Aorta (tissue), 5 donors: ENCODE measurements around the gene ALK. TPM values are rescaled to one million over a fixed set of nuclear protein-coding genes. Genes with fewer than 3 reads are reported as not detected.
A peak's percentile ranks its signal among the peaks of the same experiment; 100 is the strongest.

ENCODE experiments used
- ATAC-seq: fragments of 200-7000 bp; cut with Tn5 transposase; one replicate; pipeline ENCODE4 v1.9.1; 2022; ENCODE audit warnings: moderate library complexity; ENCODE audit not compliant: low FRiP score
- DNase-seq, 2 donors: peaks; one replicate each; pipeline ENCODE4 v3.0.0-alpha.2; 2020
- H3K27ac ChIP-seq, 2 donors: one replicate each; pipeline ENCODE4 v1.5.1; 2013; ENCODE audit warnings: low read length in 2 of 2, mild to moderate bottlenecking in 2 of 2, moderate library complexity in 2 of 2, control low read depth in 1 of 2, inconsistent platforms in 1 of 2, low read depth in 1 of 2
- H3K27me3 ChIP-seq, 2 donors: one replicate each; pipeline ENCODE4 v1.6.1; 2013; ENCODE audit warnings: control low read depth in 1 of 2, low read length in 1 of 2, mild to moderate bottlenecking in 1 of 2, moderate library complexity in 1 of 2; ENCODE audit not compliant: insufficient read depth in 2 of 2, control insufficient read depth in 1 of 2
- H3K36me3 ChIP-seq, 2 donors: one replicate each; pipeline ENCODE4 v1.6.1; 2013; ENCODE audit warnings: control low read depth in 1 of 2, low read length in 1 of 2, mild to moderate bottlenecking in 1 of 2; ENCODE audit not compliant: insufficient read depth in 2 of 2, control insufficient read depth in 1 of 2
- H3K4me1 ChIP-seq, 2 donors: one replicate each; pipeline ENCODE4 v1.6.1; 2013; ENCODE audit warnings: low read length in 2 of 2, control low read depth in 1 of 2, mild to moderate bottlenecking in 1 of 2, moderate library complexity in 1 of 2; ENCODE audit not compliant: insufficient read depth in 2 of 2, control insufficient read depth in 1 of 2
- H3K4me3 ChIP-seq, 2 donors: one replicate each; pipeline ENCODE4 v1.5.1; 2013; ENCODE audit warnings: low read length in 2 of 2, control low read depth in 1 of 2, mild to moderate bottlenecking in 1 of 2
- H3K9me3 ChIP-seq: one replicate; pipeline ENCODE4 v1.6.1; 2013; ENCODE audit warnings: mild to moderate bottlenecking, low read length; ENCODE audit not compliant: control insufficient read depth
- whole genome bisulfite sequencing, 2 donors: extraction: QIAGEN DNeasy Blood & Tissue Kit; methylation state at CpG; one replicate each; pipeline ENCODE4 v1.1.7; 2013; 5-methylcytosine and 5-hydroxymethylcytosine counted together
- intact Hi-C, 2 donors: fragments of 100-400 bp; cut with DNase I; formaldehyde crosslinking; loops; one replicate each; pipeline versions ENCODE4 v1.14.2 to v1.15.0; 2022
- polyA plus RNA-seq, 2 donors: library from polyadenylated mRNA; stranded (reverse); fragments of 200-250 nt; gene quantifications; one replicate each; pipeline ENCODE4 v1.2.3, GENCODE V29; 2013
- total RNA-seq, 2 donors: library from RNA; stranded (reverse); fragmentation: NEBNext Ultra II Directional; extraction: Animal tissue kit (Norgen Biotek cat#: 25700); gene quantifications; one replicate each; pipeline ENCODE4 v1.2.1, GENCODE V29; 2021
- donor health status: healthy with polysubstance abuse.
- donor health status: Bipolar disorder and iron deficiency.
- donor health status: DM: no; HTN: no; CAD: no.
- donor health status: DM: no; HTN: no; CAD: no.
- donor health status: DM: yes; HTN: yes; CAD: no.

ALK gene
- total and polyA plus RNA-seq, 4 donors: 0.13 to 0.30 TPM; not detected in 2

- Histone ChIP-seq H3K4me3 (no peak overlapping the region), H3K27me3 (no peaks in the 10 kb centered on the region), H3K27ac (no peak overlapping the region), H3K36me3 (no peaks in the 10 kb centered on the region), H3K9me3 (no peaks in the 10 kb centered on the region), H3K4me1 (no peaks in the 10 kb centered on the region)
- 75 to 78% methylated on average over 15 of the region's 15 CpGs for WGBS, 2 donors
- intact Hi-C loops: no loop called here
- ATAC-seq (no peak), DNase-seq (no peak)
These were observed 682.0 kb downstream of the ALK start for GRCh38 chr2:29239209-29239960.

GRCh38 chr2:29238497-29238896 lies 682.9 kb downstream of the ALK start:
- no peaks in the 10 kb centered on the region for H3K4me1 ChIP-seq
- WGBS, 2 donors: 58 to 64% methylated on average over 7 of the region's 7 CpGs
- no peak for ATAC-seq

GRCh38 chr2:29236074-29236473 lies 685.3 kb downstream of the ALK start:
- Histone ChIP-seq H3K9me3 (no peaks in the 10 kb centered on the region), H3K36me3 (no peaks in the 10 kb centered on the region), H3K4me1 (no peaks in the 10 kb centered on the region), H3K4me3 (no peak overlapping the region), H3K27me3 (peaks cover 0 to 1% of the 10 kb centered on the region in 2 donors), H3K27ac (no peak overlapping the region)
- intact Hi-C loops: no loop called here
- ATAC-seq (no peak), DNase-seq (no peak)
- WGBS, 2 donors: 90 to 93% methylated on average over 6 of the region's 6 CpGs

More at GRCh38 chr2:29238497-29238896, 682.9 kb downstream of the ALK start:
- intact Hi-C loops: no loop called here
- no peaks in the 10 kb centered on the region for H3K27me3 ChIP-seq
- no peaks in the 10 kb centered on the region for H3K36me3 ChIP-seq
- DNase-seq: no peak
- no peak overlapping the region for H3K27ac ChIP-seq
- H3K4me3 ChIP-seq: no peak overlapping the region
- H3K9me3 ChIP-seq: no peaks in the 10 kb centered on the region

- 66 to 68% methylated on average over 3 of the region's 3 CpGs for WGBS, 2 donors
- Histone ChIP-seq H3K4me3 (no peak overlapping the region), H3K36me3 (no peaks in the 10 kb centered on the region), H3K27ac (no peak overlapping the region), H3K27me3 (peaks cover 0 to 1% of the 10 kb centered on the region in 2 donors), H3K9me3 (no peaks in the 10 kb centered on the region), H3K4me1 (no peaks in the 10 kb centered on the region)
- intact Hi-C loops: no loop called here
- DNase-seq: no peak
- ATAC-seq: no peak
These were observed 686.0 kb downstream of the ALK start for GRCh38 chr2:29235411-29235810.

- ATAC-seq: no peak
These were observed 688.0 kb downstream of the ALK start for GRCh38 chr2:29233428-29233827.

GRCh38 chr2:29232041-29232440 lies 689.3 kb downstream of the ALK start:
- Histone ChIP-seq H3K27ac (no peak overlapping the region), H3K4me1 (no peaks in the 10 kb centered on the region), H3K36me3 (no peaks in the 10 kb centered on the region), H3K4me3 (no peak overlapping the region), H3K27me3 (peaks cover 0 to 1% of the 10 kb centered on the region in 2 donors), H3K9me3 (no peaks in the 10 kb centered on the region)
- no peak for DNase-seq
- 89 to 91% methylated on average over 14 of the region's 14 CpGs for WGBS, 2 donors
- ATAC-seq: no peak
- intact Hi-C loops: no loop called here

More at GRCh38 chr2:29233428-29233827, 688.0 kb downstream of the ALK start:
- Histone ChIP-seq H3K27me3 (peaks cover 0 to 1% of the 10 kb centered on the region in 2 donors), H3K9me3 (no peaks in the 10 kb centered on the region), H3K4me3 (no peak overlapping the region), H3K4me1 (no peaks in the 10 kb centered on the region), H3K36me3 (no peaks in the 10 kb centered on the region), H3K27ac (no peak overlapping the region)
- intact Hi-C loops: no loop called here
- WGBS, 2 donors: 59 to 61% methylated on average over 6 of the region's 6 CpGs
- DNase-seq: no peak

- ATAC-seq (no peak), DNase-seq (peak in 1 of 2 donors; percentile 65)
- WGBS, 2 donors: 85 to 86% methylated on average over 9 of the region's 9 CpGs
- Histone ChIP-seq H3K27me3 (peaks cover 0 to 1% of the 10 kb centered on the region in 2 donors), H3K27ac (no peak overlapping the region), H3K9me3 (no peaks in the 10 kb centered on the region), H3K36me3 (no peaks in the 10 kb centered on the region), H3K4me3 (no peak overlapping the region), H3K4me1 (no peaks in the 10 kb centered on the region)
- intact Hi-C loops: no loop called here
These were observed 691.7 kb downstream of the ALK start for GRCh38 chr2:29229640-29230039.

- no peak for ATAC-seq
- H3K27me3 ChIP-seq: peaks cover 0 to 1% of the 10 kb centered on the region in 2 donors
These were observed 692.4 kb downstream of the ALK start for GRCh38 chr2:29228947-29229346.

More at GRCh38 chr2:29228947-29229346, 692.4 kb downstream of the ALK start:
- H3K36me3 ChIP-seq: no peaks in the 10 kb centered on the region
- 74 to 75% methylated on average over 9 of the region's 9 CpGs for WGBS, 2 donors
- H3K4me1 ChIP-seq: no peaks in the 10 kb centered on the region
- no peak overlapping the region for H3K4me3 ChIP-seq
- H3K27ac ChIP-seq: no peak overlapping the region
- no peaks in the 10 kb centered on the region for H3K9me3 ChIP-seq
- no peak for DNase-seq
- intact Hi-C loops: no loop called here
